KMS-11 (cell line): ENCODE measurements around the gene COX5B.
"Not testable (repeated sequence)": the region's sequence is repeated elsewhere in the genome, so short reads cannot be mapped to it uniquely, and the experiment has no call there.

Experiments
- H2AFZ ChIP-seq: fragments of 200-600 bp; sonication (generic); 2 replicates; pipeline ENCODE4 v1.6.1; 2016; ENCODE audit warnings: antibody characterized with exemption, mixed run types, low read depth
- H3K27ac ChIP-seq: fragments of 200-600 bp; sonication (generic); 2 replicates; pipeline ENCODE4 v1.6.1; 2016; ENCODE audit warnings: mild to moderate bottlenecking, mixed run types
- H3K27me3 ChIP-seq: fragments of 200-600 bp; sonication (generic); 2 replicates; pipeline ENCODE4 v1.6.1; 2017; ENCODE audit warnings: mild to moderate bottlenecking, low read depth, mixed run types, moderate library complexity; ENCODE audit not compliant: insufficient read depth
- H3K36me3 ChIP-seq: fragments of 200-600 bp; sonication (generic); 2 replicates; pipeline ENCODE4 v1.6.1; 2017; ENCODE audit warnings: mild to moderate bottlenecking, mixed run types; ENCODE audit not compliant: insufficient read depth
- H3K4me1 ChIP-seq: fragments of 200-600 bp; sonication (generic); 2 replicates; pipeline ENCODE4 v1.6.1; 2016; ENCODE audit warnings: mild to moderate bottlenecking, low read depth, mixed run types; ENCODE audit not compliant: poor library complexity, severe bottlenecking
- H3K4me2 ChIP-seq: fragments of 200-600 bp; sonication (generic); 2 replicates; pipeline ENCODE4 v1.7.0; 2016; ENCODE audit warnings: mild to moderate bottlenecking, mixed run types
- H3K4me3 ChIP-seq: fragments of 200-600 bp; sonication (generic); IDR thresholded peaks from 2 replicates; pipeline ENCODE4 v1.6.1; 2017; ENCODE audit warnings: low read depth, low read length, mixed read lengths; ENCODE audit not compliant: insufficient read depth
- H3K79me2 ChIP-seq: fragments of 200-600 bp; sonication (generic); 2 replicates; pipeline ENCODE4 v1.6.1; 2016; ENCODE audit warnings: low read depth, mixed run types; ENCODE audit not compliant: insufficient read depth
- H3K9ac ChIP-seq: fragments of 200-600 bp; sonication (generic); 2 replicates; pipeline ENCODE4 v1.6.1; 2016; ENCODE audit warnings: mild to moderate bottlenecking, mixed run types
- H4K20me1 ChIP-seq: fragments of 200-600 bp; sonication (generic); 2 replicates; pipeline ENCODE4 v1.6.1; 2016; ENCODE audit warnings: mild to moderate bottlenecking, mixed run types; ENCODE audit not compliant: insufficient read depth
- CTCF ChIP-seq: fragments of 200-600 bp; sonication (generic); conservative IDR thresholded peaks from 2 replicates; pipeline ENCODE4 v1.6.1; 2017; ENCODE audit warnings: low read depth, mild to moderate bottlenecking, antibody characterized with exemption, low read length, moderate library complexity, mixed read lengths

Gene COX5B

GRCh38 chr2:97617911-97618310 is 28.0 kb upstream of the COX5B start:
- H3K79me2 ChIP-seq = no peaks in the 10 kb centered on the region
- TF ChIP-seq CTCF = no peak
- H3K27ac ChIP-seq = no peak overlapping the region
- no peak overlapping the region for H3K9ac ChIP-seq
- no peak overlapping the region for H3K4me3 ChIP-seq
- H3K27me3 ChIP-seq = no peaks in the 10 kb centered on the region
- H2AFZ ChIP-seq = no peak overlapping the region
- H3K36me3 ChIP-seq = no peaks in the 10 kb centered on the region
- H3K4me2 ChIP-seq = no peak overlapping the region
- no peaks in the 10 kb centered on the region for H3K4me1 ChIP-seq
- H4K20me1 ChIP-seq = no peaks in the 10 kb centered on the region

GRCh38 chr2:97618939-97619827 is 26.7 kb upstream of the COX5B start:
- H3K27ac ChIP-seq, H3K4me3 ChIP-seq, H3K4me2 ChIP-seq, H4K20me1 ChIP-seq, H3K9ac ChIP-seq, H3K36me3 ChIP-seq, H2AFZ ChIP-seq, H3K79me2 ChIP-seq, H3K4me1 ChIP-seq, H3K27me3 ChIP-seq: not testable (repeated sequence)

- H3K36me3 ChIP-seq, H3K9ac ChIP-seq, H3K4me1 ChIP-seq, H3K79me2 ChIP-seq, H3K27ac ChIP-seq, H4K20me1 ChIP-seq, H2AFZ ChIP-seq, H3K4me2 ChIP-seq, H3K27me3 ChIP-seq, H3K4me3 ChIP-seq: not testable (repeated sequence)
Measured at GRCh38 chr2:97620492-97620891, 25.4 kb upstream of the COX5B start.

- H3K27me3 ChIP-seq, H3K9ac ChIP-seq, H3K79me2 ChIP-seq, H3K27ac ChIP-seq, H3K4me3 ChIP-seq, H3K36me3 ChIP-seq, H3K4me1 ChIP-seq, H4K20me1 ChIP-seq, H2AFZ ChIP-seq, H3K4me2 ChIP-seq: not testable (repeated sequence)
Measured at GRCh38 chr2:97622976-97623375, 22.9 kb upstream of the COX5B start.

GRCh38 chr2:97625354-97626048 is 20.4 kb upstream of the COX5B start:
- not testable (repeated sequence) for H3K4me1 ChIP-seq, H3K27ac ChIP-seq, H4K20me1 ChIP-seq, H3K27me3 ChIP-seq, H3K4me2 ChIP-seq, H2AFZ ChIP-seq, H3K36me3 ChIP-seq, H3K9ac ChIP-seq, H3K79me2 ChIP-seq, H3K4me3 ChIP-seq

- not testable (repeated sequence) for H3K27me3 ChIP-seq, H2AFZ ChIP-seq, H3K79me2 ChIP-seq, H3K36me3 ChIP-seq, H3K4me2 ChIP-seq, H3K4me1 ChIP-seq, H3K9ac ChIP-seq, H3K4me3 ChIP-seq, H4K20me1 ChIP-seq, H3K27ac ChIP-seq
Measured at GRCh38 chr2:97626049-97626430, 19.8 kb upstream of the COX5B start.
